Measurements from ENCODE around the gene C9orf57.
"Not testable (repeated sequence)": the region's sequence is repeated elsewhere in the genome, so short reads cannot be mapped to it uniquely, and the experiment has no call there.

Gene C9orf57, protein sequence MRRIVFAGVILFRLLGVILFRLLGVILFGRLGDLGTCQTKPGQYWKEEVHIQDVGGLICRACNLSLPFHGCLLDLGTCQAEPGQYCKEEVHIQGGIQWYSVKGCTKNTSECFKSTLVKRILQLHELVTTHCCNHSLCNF

DNA sequence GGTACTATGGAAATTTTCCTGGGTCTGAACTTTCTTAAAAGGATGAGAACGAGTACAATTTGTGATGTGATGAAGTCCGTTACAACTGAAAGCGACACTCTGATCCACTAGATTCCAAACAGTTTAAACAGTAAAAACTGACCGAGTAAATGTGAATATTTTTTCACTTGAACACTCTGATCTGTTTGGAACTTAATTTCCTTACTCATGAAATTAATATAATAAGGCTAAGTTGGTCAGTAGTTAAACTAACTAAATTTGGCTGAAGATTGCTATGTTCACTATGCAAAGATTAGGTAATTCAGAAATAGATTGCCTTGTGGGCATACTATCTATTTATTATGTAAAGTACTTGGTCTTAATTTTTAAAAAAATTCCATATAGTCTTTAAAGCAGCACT is at the start of gene C9orf57:
Gene C9orf57 (minus strand): TSS at position 101 of the 400 bp plus-strand sequence. CDS start 1,282 bp downstream, outside the sequence.
- ATAC-seq: no peak
- Mint-ChIP-seq H3K9me3 (no peaks in the 10 kb centered on the region), H3K27ac (no peak within 1 kb of the TSS), H3K4me1 (no peaks in the 10 kb centered on the region), H3K36me3 (no peaks in the 10 kb centered on the region), H3K4me3 (no peak within 1 kb of the TSS)
- no peak for DNase-seq (ENCODE audit: low spot score in 2 of 2)

- Mint-ChIP-seq H3K9me3 (peaks cover under 1% of the 10 kb centered on the region), H3K4me1 (no peaks in the 10 kb centered on the region), H3K36me3 (no peaks in the 10 kb centered on the region), H3K4me3 (no peak overlapping the region), H3K27ac (no peak overlapping the region)
- ATAC-seq: no peak
- DNase-seq (ENCODE audit: low spot score in 2 of 2): no peak
These were observed 42.1 kb upstream of the C9orf57 start for GRCh38 chr9:72102520-72102919.

DNA sequence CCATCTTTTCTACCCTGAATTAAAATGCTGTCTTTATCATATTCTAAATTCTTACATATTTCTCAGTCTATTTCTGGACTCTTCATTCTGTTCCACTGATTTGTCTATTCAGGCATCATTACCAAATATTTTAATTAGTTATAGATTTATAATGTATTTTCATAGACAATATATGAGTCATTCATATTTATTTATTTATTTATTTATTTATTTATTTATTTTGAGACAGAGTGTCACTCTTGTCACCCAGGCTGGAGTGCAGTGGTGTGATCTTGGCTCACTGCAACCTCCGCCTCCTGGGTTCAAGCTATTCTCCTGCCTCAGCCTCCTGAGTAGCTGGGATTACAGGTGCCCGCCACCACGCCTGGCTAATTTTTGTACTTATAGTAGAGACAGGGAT is 35.1 kb upstream of the C9orf57 start:
- not testable (repeated sequence) for H3K36me3 Mint-ChIP-seq; H3K4me1 Mint-ChIP-seq; ATAC-seq; DNase-seq (ENCODE audit: low spot score in 2 of 2); H3K9me3 Mint-ChIP-seq; H3K4me3 Mint-ChIP-seq; H3K27ac Mint-ChIP-seq

GRCh38 chr9:72092820-72093219 is 32.4 kb upstream of the C9orf57 start:
- DNase-seq (ENCODE audit: low spot score in 2 of 2): no peak
- Mint-ChIP-seq H3K4me1 (no peaks in the 10 kb centered on the region), H3K9me3 (peaks cover 3% of the 10 kb centered on the region), H3K4me3 (no peak overlapping the region), H3K27ac (no peak overlapping the region), H3K36me3 (no peaks in the 10 kb centered on the region)
- no peak for ATAC-seq

GRCh38 chr9:72089451-72090130 is 29.2 kb upstream of the C9orf57 start:
- Mint-ChIP-seq H3K9me3 (no peaks in the 10 kb centered on the region), H3K36me3 (no peaks in the 10 kb centered on the region), H3K4me3 (no peak overlapping the region), H3K27ac (no peak overlapping the region), H3K4me1 (no peaks in the 10 kb centered on the region)
- ATAC-seq (no peak), DNase-seq (ENCODE audit: low spot score in 2 of 2) (no peak)

DNA sequence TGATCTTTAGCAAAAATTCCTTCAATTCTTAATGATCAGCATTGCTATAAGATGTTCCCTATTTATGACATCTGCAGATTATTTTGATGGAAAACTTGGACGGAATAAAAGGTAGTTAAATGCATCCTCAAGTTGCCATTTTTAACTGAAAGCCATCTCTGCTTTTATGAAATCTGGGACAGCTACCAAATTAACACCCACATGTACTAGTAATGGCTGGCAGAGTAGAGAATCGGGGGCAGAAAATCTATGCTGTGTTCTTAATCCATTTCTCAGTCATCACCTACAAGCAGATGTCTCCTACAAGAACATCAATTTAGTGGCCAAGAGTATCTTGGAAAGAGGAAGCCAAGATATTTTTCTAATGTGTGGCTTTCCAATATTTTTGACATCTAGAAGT is 22.1 kb upstream of the C9orf57 start:
- Mint-ChIP-seq H3K36me3 (no peaks in the 10 kb centered on the region), H3K4me1 (no peaks in the 10 kb centered on the region), H3K4me3 (no peak overlapping the region), H3K27ac (no peak overlapping the region), H3K9me3 (no peaks in the 10 kb centered on the region)
- no peak for ATAC-seq
- DNase-seq (ENCODE audit: low spot score in 2 of 2): no peak

DNA sequence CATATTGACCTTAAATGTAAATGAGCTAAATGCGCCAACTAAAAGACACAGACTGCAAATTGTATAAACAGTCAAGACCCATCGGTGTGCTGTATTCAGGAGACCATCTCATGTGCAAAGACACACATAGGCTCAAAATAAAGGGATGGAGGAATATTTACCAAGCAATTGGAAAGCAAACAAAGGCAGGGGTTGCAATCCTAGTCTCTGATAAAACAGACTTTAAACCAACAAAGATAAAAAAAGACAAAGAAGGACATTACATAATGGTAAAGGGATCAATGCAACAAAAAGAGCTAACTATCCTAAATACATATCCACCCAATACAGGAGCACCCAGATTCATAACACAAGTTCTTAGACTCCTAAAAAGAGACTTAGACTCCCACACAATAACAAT is 14.3 kb upstream of the C9orf57 start:
- DNase-seq (ENCODE audit: low spot score in 2 of 2); ATAC-seq; H3K4me3 Mint-ChIP-seq; H3K27ac Mint-ChIP-seq; H3K36me3 Mint-ChIP-seq; H3K4me1 Mint-ChIP-seq; H3K9me3 Mint-ChIP-seq: not testable (repeated sequence)

DNA sequence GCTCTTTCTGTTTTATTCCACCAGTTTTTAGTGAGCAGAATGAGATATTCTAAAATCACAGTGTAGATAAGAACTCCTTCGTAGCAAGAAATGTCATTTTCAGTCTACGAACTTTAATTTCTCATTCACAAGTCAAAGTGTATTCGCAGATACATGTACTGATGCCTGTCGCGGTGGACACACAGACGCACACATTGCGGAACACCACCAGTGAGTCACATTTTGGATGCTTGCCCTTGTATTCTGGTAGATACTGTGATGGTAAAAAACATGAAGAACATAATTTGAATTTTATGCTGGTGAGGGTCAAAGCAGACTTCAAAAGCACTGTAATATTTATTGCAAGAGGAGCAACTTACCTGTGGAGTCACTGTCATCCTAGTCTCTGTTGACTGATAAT is 4.7 kb upstream of the C9orf57 start:
- no peaks in the 10 kb centered on the region for H3K9me3 Mint-ChIP-seq
- DNase-seq (ENCODE audit: low spot score in 2 of 2): no peak
- no peak overlapping the region for H3K4me3 Mint-ChIP-seq
- ATAC-seq: no peak
- no peak overlapping the region for H3K27ac Mint-ChIP-seq
- no peaks in the 10 kb centered on the region for H3K4me1 Mint-ChIP-seq
- H3K36me3 Mint-ChIP-seq: no peaks in the 10 kb centered on the region

- H3K36me3 Mint-ChIP-seq: no peaks in the 10 kb centered on the region
- no peak for DNase-seq (ENCODE audit: low spot score in 2 of 2)
- H3K9me3 Mint-ChIP-seq: no peaks in the 10 kb centered on the region
- no peak overlapping the region for H3K27ac Mint-ChIP-seq
- H3K4me1 Mint-ChIP-seq: no peaks in the 10 kb centered on the region
- ATAC-seq: no peak
- no peak overlapping the region for H3K4me3 Mint-ChIP-seq
These were observed 8.3 kb downstream of the C9orf57 start for GRCh38 chr9:72052122-72052521.

DNA sequence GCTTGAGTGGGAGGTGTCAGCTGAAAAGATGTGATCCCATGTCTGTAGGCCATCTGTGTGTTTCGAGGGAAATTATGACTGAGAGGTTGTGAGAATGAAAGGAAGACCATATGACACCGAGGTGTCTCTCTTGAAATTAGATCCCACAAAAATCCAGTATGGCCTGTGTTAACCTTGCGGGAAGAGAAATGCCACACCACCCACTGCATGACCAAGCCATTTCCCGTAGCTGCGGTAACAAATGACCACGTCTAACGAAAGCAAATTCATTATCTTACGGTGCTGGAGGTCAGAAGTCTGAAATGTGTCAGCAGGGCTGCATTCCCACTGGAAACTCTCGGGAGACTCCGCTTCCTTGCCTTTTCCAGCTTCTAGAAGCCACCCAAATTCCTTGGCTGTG is 11.6 kb downstream of the C9orf57 start:
- DNase-seq (ENCODE audit: low spot score in 2 of 2): no peak
- no peaks in the 10 kb centered on the region for H3K9me3 Mint-ChIP-seq
- ATAC-seq: no peak
- H3K4me1 Mint-ChIP-seq: no peaks in the 10 kb centered on the region
- no peak overlapping the region for H3K4me3 Mint-ChIP-seq
- no peaks in the 10 kb centered on the region for H3K36me3 Mint-ChIP-seq
- no peak overlapping the region for H3K27ac Mint-ChIP-seq

- Mint-ChIP-seq H3K4me1 (no peaks in the 10 kb centered on the region), H3K9me3 (no peaks in the 10 kb centered on the region), H3K27ac (no peak overlapping the region), H3K4me3 (no peak overlapping the region), H3K36me3 (no peaks in the 10 kb centered on the region)
- ATAC-seq (no peak), DNase-seq (ENCODE audit: low spot score in 2 of 2) (no peak)
These were observed 13.6 kb downstream of the C9orf57 start for GRCh38 chr9:72046630-72047456.

GRCh38 chr9:72044095-72044494 is 16.3 kb downstream of the C9orf57 start:
- no peak overlapping the region for H3K27ac Mint-ChIP-seq

GRCh38 chr9:72043576-72043975 is 16.8 kb downstream of the C9orf57 start:
- H3K36me3 Mint-ChIP-seq: no peaks in the 10 kb centered on the region
- DNase-seq (ENCODE audit: low spot score in 2 of 2) (no peak), ATAC-seq (no peak)
- no peak overlapping the region for H3K4me3 Mint-ChIP-seq
- no peak overlapping the region for H3K27ac Mint-ChIP-seq
- no peaks in the 10 kb centered on the region for H3K9me3 Mint-ChIP-seq
- H3K4me1 Mint-ChIP-seq: peaks cover 9% of the 10 kb centered on the region

More at GRCh38 chr9:72044095-72044494, 16.3 kb downstream of the C9orf57 start:
- Mint-ChIP-seq H3K4me3 (no peak overlapping the region), H3K9me3 (no peaks in the 10 kb centered on the region), H3K4me1 (peaks cover 4% of the 10 kb centered on the region), H3K36me3 (no peaks in the 10 kb centered on the region)
- DNase-seq (ENCODE audit: low spot score in 2 of 2) (no peak), ATAC-seq (no peak)

DNA sequence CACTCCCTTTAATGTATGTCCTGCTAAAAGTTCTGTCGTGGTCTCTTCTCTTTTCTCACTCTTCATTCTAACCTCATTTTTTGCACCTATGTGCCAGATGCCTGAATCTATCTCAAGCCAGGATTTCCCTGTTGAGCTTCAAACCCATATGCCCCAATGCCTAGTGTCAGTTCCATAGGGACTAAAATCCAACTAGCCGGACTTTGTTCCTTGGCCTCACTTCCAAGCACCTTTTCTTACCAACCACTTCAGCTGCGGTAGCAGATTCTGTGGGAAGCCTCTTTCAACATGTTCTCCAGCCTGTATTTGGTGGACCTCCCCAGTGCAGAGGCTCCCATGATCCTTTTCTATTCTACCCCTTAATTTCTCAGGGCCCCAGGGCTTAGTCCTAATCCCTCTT is 17.5 kb downstream of the C9orf57 start:
- ATAC-seq (no peak), DNase-seq (ENCODE audit: low spot score in 2 of 2) (no peak)
- peaks cover 9% of the 10 kb centered on the region for H3K4me1 Mint-ChIP-seq
- no peak overlapping the region for H3K27ac Mint-ChIP-seq
- H3K4me3 Mint-ChIP-seq: no peak overlapping the region
- no peaks in the 10 kb centered on the region for H3K36me3 Mint-ChIP-seq
- H3K9me3 Mint-ChIP-seq: no peaks in the 10 kb centered on the region

DNA sequence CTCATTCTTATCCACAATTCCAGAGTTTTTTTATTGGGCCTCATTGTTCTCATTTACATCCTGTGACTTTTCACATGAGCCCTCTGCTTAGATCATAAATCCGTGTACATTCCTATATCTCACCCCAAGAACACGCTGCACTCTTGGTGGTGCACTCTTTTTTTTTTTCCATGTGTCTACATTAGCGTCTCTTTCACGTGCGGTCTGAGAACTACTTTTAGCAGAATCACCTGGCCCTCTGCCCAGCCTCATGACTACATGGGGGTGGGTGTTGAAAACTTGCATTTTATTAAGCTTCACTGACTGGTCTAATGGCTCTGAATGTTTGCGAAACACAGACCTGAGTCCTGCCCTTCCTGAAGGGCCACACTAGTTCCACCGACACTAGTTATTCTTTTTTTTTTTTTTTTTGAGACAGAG is 18.6 kb downstream of the C9orf57 start:
- H3K36me3 Mint-ChIP-seq: no peaks in the 10 kb centered on the region
- H3K4me3 Mint-ChIP-seq: no peak overlapping the region
- ATAC-seq (no peak), DNase-seq (ENCODE audit: low spot score in 2 of 2) (no peak)
- no peaks in the 10 kb centered on the region for H3K9me3 Mint-ChIP-seq
- peaks cover 9% of the 10 kb centered on the region for H3K4me1 Mint-ChIP-seq
- H3K27ac Mint-ChIP-seq: no peak overlapping the region

DNA sequence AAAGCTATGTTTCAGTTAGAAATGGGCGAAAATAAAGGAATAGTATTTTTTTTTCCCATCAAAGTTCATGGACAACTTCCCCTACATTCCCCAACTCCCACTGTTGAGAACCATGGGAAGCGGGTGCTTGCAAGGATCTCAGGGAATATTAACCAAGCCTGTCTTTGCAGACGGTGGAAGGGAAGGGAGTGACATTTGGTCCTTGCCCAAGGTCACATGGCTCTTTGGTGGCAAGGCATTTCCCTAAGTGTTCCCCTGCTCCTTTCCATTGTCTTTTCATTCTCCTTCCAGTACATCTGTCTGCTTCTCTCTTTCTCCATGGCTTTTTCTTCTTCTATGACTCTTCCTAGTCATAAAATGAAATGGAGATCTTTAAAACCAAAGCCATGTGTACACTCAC is 19.0 kb downstream of the C9orf57 start:
- ATAC-seq (no peak), DNase-seq (ENCODE audit: low spot score in 2 of 2) (no peak)
- H3K4me1 Mint-ChIP-seq: peaks cover 9% of the 10 kb centered on the region
- H3K36me3 Mint-ChIP-seq: no peaks in the 10 kb centered on the region
- no peaks in the 10 kb centered on the region for H3K9me3 Mint-ChIP-seq
- H3K4me3 Mint-ChIP-seq: no peak overlapping the region
- H3K27ac Mint-ChIP-seq: no peak overlapping the region
